CD4-positive, alpha-beta T cell treated with Interleukin-17A for 1 hour (primary cell): ENCODE data around the gene DLGAP1.
"Not testable (repeated sequence)": the region's sequence is repeated elsewhere in the genome, so short reads cannot be mapped to it uniquely, and the experiment has no call there.

Experiments used
- DNase-seq: peaks from one replicate; pipeline ENCODE4 v3.0.0-alpha.2; 2020

The DLGAP1 gene

DNA sequence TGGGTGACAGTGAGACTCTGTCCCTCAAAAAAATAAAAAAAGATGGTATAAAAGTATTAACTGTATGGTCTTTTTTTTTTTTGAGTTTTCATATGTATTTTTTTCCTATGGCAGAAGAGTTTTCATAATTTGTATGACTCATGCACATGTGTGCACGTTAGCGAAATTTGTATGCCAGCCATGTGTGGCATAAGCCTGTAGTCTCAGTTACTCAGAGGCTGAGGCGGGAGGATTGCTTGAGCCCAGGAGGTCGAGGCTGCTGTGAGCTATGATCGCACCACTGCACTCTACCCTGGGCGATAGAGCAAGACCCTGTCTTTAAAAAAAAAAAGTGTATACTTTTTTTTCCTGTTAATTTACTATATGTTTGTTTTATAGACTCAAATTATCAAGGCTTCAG lies 844.3 kb downstream of the DLGAP1 start:
- DNase-seq: no peak

DNA sequence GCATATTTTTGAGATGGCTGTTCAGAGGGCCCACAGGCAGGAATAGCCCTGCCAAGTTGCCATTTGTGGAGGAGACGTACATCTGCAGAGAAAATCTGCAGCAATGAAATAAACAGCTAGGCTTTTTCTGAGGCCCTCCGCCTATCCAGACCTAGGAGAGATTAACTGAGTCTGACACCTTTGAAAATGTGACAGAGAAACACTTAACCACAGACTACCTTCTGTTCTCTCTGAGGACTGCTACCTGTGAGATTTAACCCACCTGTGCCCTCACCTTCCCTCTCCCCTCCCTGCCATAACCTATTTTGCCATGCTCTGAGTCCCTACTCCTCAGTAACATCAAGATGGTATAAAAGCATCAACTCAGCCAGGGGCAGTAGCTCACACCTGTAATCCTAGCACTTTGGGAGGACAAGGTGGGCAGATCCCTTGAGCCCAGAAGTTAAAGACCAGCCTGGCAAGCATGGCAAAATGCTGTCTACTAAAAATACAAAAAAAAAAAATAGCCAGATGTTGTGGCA lies 844.9 kb downstream of the DLGAP1 start:
- DNase-seq: no peak

DNA sequence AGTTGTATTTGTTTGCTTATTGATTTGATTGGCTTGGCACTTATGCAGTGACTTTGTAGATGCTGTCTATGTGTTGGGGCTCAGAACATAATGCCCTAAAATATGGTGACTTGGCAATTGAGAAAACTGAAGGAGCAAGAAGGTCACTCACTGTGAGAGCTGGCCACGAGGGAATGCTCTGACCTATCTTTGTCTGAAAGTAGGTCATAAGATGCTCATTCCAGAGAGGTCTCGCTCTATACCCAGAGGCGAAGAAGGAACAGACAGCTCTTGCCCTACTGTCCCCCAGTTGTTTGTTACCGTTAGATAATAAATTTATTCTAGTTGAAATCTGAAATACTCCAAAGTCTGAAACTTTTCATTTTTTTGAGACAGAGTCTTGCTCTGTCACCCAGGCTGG lies 846.6 kb downstream of the DLGAP1 start:
- DNase-seq: no peak

DNA sequence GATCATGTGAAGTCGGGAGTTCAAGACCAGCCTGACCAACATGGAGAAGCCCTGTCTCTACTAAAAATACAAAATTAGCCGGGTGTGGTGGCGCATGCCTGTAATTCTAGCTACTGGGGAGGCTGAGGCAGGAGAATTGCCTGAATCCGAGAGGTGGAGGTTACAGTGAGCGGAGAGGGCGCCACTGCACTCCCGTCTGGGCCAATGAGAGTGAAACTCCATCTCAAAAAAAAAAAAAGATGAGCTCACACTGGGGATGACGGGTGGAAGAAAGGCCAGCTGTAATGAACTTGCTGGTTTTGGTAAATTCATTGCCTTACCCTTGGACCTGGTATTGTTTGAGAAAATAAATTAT lies 847.0 kb downstream of the DLGAP1 start:
- DNase-seq: not testable (repeated sequence)

DNA sequence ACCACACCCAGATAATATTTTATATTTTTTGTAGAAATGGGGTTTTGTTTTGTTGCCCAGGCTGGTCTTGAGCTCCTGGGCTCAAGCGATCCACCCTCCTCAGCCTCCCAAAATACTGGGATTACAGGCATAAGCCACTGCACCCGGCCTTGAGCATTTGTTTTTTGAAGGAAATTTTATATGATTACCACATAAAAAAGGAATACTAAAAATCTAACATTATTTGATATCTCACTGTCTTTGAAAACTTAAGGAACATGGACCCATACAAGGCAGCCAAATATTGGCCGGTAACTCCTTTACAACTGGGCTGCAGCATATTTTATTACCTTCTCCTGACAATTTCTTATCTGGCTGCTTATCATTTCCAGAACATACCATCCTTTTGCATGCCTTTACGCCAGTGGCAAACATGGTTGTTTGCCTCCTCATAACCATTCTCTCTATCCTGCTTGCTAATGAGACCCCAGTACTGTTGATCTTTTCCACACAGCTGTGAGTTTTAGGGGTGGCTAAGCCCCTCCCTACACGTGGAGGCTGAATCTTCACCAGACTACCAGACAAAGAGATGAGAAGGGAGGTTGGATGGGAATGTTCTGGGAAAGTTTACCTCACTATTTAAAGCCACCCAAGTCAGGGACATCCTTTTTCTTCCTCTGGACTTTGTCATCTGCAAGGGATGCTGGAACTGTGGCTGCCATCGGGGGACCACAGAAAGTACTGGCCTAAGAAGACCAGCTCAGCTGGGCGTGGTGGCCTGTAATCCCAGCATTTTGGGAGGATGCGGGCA lies 847.6 kb downstream of the DLGAP1 start:
- DNase-seq: no peak

DNA sequence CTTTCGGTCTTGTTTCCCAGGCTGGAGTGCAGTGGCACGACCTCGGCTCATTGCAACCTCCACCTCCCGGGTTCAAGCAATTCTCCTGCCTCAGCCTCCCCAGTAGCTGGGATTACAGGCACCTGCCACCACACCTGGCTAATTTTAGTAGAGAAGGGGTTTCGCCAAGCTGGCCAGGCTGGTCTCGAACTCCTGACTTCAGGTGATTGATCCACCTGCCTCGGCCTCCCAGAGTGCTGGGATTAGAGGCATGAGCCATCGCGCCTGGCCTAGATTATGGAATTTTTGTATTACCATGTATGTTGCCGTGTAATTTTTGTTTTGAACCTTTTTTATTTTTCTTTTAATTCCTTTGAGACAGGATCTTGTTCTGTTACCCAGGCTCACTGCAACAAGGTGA lies 848.2 kb downstream of the DLGAP1 start:
- not testable (repeated sequence) for DNase-seq

DNA sequence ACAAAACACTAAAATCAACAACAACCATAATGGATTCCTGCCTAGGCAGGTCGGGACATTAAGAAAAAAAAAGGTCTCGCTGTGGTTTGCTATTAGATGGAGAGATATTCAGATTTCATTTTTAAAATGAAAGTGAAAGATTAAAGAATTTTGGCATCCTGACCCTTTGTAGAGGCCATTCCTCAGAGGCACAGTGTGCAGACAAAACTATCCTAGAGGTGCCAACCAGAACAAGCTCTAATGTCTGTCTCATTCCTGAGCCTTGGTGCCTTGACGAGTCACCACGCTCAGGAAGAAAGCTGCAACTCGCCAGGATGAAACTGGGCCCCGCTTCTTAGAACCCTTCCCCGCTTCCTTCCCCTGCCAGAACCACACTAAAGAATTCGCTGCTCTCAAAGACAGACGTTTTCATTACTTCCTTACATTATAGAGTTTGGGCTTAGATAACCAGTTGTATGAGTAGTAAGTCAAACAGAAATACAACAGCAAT lies 849.1 kb downstream of the DLGAP1 start:
- peak; percentile 60 for DNase-seq

DNA sequence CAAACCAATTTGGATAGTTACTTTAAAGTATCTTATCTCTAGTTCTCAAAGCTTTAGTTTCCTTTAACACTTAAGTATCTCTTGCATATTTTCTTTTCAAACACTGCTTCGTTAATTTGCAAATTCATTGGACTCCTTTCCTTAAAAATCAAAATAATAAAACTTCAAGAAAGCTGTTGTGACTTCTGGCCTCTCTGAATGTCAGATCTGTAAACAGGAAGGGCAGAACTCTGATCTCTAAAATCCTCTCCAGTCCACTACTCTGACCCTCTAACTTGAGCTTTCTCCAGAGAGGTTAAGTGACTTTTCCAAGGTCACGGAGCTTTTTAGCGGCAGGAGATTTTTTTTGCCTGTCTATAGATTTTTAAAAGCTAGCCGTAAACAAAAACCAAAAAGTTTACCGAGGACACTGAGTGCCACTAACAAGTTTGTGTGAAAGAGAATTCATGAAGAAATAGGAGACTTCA lies 849.6 kb downstream of the DLGAP1 start:
- DNase-seq: no peak

DNA sequence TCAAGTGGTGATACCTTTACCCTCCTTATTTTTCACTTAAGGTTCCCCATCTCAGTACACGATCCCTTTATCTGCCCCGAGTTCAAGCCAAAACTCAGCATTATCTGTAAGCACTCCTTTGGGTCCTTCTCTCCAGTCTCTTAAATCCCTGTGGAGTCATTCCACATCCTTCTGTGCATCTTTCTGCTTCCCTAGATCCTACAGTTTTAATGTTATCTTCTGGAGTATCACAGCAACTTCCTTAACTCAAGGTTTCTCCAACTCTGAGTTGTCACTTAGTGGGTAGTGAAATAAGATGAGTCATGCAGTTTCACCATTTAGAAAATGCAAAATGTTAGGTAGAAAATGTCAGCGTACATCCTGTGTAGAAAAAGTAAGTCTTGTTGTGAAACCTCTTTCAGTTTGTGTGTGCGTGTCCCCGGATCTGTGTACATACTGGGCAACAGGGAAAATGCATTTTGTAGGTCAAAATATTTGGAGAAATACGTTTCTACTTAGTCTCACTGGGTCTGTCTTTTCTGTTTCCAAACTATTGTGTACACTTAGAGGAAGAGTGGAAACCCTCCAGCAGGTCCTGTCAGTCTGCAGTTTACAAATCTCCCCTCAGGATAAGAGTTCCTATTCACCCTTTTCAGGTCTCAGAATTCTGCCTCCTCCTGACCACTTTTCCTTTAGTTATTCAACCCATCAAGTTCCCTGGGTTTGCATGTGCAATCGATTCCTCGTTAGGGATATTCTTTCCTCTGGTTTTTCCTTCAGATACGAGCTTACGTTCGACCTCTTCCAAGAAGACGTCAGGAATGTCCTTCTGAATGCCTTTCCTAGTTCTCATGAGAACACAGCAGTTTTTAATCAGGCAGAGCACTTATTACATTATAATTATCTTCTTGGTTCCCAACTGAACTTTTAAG lies 850.4 kb downstream of the DLGAP1 start:
- DNase-seq: peak; percentile 69

DNA sequence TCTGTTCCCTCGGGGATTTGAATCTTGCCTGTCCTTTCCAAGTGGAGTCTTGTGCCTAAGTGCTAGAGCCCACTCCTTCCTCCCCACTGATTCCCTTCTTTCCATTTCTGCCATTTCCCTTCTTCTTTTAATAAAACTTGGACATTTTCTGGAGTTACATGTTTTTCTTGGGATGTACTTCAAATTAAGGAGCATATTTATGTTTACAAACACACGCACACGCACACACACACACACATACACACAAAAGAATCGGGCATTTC lies 850.9 kb downstream of the DLGAP1 start:
- DNase-seq: no peak

DNA sequence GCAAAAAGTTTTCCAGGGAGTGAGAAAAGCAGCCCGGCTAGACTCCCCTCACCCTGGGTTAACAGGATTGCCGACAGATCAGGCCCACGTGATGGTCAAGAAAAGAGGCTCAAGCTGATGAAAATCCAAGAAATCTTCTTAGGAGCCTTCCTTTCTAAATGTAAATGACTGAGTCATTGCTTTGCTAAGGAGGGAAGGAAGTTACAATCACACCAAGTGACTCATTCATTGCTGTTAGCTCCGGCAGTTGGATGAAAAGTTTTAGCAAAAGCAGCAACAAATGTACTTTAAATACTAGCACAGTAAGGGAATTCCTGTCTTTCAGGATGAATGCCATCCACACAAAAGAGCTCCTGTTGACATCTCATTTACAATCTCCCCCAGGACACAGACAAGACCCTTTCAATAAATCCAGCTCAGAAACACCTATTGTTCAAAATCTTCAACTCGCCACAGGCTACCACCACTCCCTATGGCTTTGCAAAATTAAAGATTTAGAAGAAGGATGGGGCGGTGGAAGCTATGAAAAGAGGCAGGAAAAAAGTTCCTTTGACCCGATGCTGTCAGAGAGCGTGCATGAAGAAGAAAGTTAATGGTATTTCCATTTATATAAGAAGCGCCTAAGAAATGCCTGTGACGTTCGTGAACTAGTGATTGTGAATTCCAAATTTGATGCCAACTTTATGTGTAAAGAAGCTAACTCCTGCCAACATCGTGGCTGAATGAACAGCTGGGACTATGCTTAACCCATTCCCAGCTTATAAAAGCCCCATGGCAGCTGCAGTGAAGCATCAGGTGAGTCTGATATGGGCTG lies 851.5 kb downstream of the DLGAP1 start:
- peak; percentile 45 for DNase-seq

DNA sequence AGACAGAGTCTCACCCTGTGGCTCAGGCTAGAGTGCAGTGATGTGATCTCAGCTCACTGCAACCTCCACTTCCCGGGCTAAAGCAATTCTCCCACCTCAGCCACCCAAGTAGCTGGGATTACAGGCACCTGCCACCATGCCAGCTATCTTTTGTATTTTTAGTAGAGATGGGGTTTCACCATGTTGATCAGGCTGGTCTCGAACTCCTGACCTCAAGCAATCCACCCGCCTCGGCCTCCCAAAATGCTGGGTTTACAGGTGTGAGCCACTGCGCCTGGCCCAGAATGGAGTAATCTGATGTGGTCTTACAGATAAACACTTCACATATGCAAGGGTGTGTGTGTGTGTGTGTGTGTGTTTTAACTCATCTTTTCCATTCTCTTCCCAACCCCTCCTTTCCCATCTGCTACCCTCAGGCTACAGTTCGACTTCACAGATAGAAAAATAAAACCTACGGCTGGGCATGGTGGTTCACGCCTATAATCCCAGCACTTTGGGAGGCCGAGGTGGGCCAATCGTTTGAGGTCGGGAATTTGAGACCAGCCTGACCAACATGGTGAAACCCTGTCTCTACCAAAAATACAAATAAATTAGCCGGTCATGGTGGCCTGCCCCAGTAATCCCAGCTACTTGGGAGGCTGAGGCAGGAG lies 853.9 kb downstream of the DLGAP1 start:
- DNase-seq: not testable (repeated sequence)

DNA sequence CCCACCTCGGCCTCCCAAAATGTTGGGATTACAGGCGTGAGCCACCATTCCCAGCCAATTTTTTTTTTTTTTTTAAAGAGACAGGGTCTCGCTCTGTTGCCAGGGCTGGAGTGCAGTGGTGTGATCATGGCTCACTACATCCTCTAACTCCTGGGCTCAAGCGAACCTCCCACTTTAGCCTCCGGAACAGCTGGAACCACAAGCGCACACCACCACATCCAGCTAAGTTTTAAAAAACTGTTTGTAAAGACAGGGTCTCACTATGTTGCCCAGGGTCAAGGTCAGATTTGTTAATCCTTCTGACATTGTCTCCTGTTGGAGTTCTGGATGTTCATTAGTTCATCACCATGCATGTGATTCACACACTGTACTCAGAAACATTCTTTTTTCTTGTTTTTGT lies 855.2 kb downstream of the DLGAP1 start:
- DNase-seq: no peak

DNA sequence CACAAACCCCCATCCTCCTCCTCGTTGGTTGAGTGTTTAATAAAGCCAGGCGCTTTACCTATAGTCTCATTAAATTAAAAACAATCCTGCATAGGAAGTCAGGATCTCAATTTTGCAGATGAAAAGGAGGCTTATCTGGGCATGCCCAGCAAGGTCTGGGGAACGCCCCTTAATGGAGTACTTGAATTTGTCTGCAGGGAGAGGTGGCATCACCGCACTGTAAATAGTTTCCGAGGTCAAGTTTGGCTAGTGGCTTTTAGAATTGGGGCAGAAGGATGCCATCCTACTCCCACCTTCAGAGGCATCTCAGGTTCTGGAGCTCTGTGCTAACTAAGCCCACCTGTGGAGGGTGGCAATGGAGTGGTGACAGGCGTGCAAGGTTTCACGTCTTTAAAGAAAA lies 855.9 kb downstream of the DLGAP1 start:
- no peak for DNase-seq

DNA sequence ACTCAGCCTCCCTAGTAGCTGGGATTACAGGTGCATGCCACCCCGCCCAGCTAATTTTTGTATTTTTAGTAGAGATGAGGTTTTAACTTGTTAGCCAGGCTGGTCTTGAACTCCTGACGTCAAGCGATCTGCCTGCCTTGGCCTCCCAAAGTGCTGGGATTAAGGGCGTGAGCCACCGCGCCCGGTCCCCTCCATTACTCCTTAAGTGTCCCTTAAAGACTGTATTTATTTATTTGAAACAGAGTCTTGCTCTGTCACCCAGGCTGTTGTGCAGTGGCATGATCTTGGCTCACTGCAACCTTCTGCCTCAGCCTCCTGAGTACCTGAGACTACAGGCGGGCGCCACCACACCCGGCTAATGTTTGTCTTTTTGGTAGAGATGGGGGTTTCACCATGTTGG lies 856.5 kb downstream of the DLGAP1 start:
- no peak for DNase-seq

DNA sequence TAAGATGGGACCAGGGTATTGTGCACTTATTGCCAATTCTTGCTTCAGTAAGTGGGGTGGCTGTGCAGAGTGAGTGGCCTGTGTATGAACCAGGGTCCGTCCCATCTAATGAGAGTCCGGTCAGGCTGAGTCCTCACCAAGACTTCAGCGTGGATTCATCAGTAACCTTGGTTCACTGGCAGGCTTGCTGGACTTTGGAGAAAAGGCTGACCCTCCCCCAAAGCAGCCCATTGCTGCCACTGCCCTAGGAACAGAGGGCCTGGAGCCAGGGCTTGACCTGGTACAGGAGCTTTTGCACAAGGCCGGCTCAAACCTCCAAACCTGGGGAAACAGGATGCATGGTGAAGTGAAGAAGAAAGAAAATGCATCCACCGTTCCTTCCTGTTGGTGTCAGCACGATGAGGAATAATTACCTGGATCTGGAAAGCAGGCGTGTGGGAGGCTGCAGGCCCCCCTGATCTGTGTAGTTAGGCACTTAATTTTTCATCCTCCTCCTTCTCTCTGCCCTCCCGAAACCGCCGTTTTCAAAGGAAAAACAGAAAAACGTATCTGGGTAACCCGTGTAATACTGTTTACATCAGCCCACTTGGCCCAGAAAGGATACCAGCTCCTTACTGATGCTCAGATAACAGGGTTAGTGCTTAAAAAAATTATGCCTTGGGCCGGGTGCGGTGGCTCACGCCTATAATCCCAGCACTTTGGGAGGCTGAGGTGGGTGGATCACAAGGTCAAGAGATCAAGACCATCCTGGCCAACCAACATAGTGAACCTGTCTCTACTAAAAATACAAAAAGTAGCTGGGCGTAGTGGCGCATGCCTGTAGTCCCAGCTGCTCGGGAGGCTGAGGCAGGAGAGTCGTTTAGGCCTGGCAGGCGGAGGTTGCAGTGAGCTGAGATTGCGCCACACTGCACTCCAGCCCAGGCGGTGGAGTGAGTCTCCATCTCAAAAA lies 857.4 kb downstream of the DLGAP1 start:
- DNase-seq: no peak

DNA sequence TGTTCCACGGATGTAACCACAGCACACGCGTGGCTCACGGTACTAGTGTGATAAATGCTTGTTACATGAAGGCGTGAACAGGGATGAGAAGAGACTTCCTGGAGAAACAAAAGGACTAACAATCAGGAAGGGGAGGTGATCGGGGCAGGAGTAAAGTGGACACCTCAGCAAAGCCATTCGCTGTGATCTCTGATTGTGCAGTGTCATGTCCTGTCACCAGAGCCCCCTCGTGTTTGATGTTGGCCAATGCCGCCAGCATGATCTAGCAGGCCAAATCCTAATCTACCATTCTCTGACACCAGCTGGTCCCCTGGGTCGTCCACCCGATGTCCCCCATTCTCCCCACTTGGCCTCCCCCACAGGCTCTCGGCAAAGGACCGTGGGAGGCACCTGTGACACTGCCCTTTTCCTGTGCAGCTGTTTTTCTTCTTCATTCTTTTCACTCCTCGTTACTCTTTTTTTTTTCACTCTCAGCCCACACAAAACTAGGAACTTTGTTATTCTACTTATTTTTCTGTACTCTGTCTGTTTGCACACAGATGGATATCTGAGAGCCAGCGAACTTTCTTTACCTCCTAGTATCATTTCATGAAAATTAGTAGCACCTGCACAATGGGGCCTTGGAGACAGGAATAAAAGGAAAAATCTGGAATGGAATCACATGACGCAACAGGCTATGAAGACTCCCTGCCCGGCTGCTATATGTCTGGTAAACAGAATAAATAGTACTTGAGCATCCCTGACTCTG lies 858.3 kb downstream of the DLGAP1 start:
- DNase-seq: peak; percentile 69

DNA sequence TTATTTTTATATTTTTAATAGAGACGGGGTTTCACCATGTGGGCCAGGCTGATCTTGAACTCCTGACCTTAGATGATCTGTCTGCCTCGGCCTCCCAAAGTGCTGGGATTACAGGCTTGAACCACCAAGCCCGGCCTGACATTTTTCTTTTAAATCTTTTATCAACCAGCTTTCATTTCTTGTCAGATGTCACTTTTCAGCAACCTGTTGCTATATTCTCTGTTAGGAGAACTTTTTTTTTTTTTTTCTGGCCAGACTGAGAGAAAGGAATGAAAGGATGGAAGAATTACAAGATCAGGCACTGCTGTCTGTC lies 858.8 kb downstream of the DLGAP1 start:
- DNase-seq: no peak

DNA sequence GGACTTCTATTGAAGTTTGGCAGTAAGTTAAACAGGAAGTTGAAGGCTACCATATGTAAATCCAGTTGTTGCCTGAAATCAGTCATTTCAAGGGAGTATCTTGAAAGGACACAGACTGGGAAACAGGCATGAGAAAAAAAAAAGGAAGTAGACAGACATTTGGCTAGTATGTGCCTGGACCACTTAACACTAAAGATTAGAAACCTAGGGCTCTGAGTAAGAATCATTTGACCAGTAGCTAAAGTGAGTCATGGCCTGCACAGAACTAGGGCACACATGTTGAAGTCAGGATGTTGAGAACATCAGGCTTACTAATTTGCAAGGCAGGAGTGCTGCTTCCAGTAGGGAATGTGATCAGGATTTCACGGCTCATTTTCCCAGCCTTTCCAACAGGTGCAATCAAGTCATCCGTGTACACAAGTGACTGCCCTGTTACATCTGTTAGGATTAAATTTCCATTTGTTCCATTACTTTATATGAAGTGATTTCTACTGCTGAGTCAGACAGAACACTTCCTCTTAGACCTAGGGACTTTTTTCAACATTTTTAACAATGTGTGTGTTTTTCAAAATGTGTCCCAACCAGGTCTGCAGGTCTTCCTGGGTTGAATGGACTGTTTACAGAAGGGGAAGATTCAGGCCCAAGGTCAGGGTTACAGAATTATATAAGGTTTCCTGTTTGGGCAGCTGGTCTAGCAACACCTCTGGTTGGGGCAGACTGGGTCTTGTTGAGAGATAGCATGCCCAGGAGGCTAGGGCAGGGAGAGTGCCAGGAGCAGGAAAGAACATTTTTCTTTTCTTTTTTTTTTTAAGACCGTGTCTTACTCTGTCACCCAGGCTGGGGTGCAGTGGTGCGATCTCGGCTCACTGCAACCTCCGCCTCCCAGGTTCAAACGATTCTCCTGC lies 859.5 kb downstream of the DLGAP1 start:
- DNase-seq: peak; percentile 57
